Testis (tissue), 2 donors: ENCODE results near the gene TFAP2E.

Experiments
- POLR2A ChIP-seq: fragments of 450-650 bp; IDR thresholded peaks from one replicate; pipeline ENCODE4 v1.6.1; 2017; ENCODE audit warnings: antibody characterized with exemption, mild to moderate bottlenecking, moderate library complexity
- TF ChIP-seq, protein P1 (sequence below), 3 experiments: fragments of 450-650 bp in 2 of 3; fragments of 200-600 bp in 1 of 3; sonication (generic) in 1 of 3; IDR thresholded peaks; one replicate each; pipeline ENCODE4 v1.5.1; 2016 to 2019; ENCODE audit warnings: antibody characterized with exemption in 3 of 3, mild to moderate bottlenecking in 2 of 3, moderate library complexity in 1 of 3

DNA sequence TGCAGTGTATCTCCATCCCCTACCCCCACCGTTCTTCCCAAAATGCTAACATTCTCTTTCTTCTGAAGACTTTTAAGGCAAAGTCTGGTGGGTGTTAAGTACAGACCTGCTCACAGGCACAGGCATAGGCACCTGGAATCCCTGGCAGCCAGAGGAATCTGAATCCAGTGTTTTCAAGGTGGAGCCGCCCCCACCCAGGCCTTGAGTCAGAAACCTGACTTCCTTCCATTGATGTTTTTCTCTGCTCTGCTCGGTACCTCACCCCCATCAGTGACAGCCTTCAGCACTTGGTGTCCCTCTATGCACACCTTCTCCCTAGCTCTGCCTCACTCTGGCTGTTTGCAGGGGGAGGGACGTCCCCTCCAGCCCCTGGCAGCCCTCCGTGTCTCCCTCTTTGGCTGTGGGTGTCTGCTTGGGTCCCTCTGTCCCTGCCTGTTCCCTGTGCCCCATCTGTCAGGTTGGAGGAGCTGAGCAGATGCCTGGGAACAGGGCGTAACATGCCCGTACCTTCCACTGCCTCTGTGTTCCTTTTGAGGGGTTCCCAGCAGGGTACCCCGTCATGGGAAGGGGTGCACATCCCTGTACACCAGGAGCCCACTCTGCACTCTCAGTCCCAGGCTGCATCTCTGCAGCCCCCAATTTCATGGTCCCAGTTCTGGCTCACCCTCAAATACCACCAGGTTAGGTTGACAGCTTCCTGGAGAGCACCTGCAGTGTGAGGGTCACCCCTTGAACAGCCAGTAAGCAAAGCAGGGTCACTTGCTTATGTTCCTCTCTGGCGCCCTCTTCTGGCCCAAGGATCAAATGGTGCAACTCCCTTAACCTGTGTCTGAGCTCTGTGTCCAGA lies 8.9 kb upstream of the TFAP2E start:
- TF ChIP-seq, protein P1, sequence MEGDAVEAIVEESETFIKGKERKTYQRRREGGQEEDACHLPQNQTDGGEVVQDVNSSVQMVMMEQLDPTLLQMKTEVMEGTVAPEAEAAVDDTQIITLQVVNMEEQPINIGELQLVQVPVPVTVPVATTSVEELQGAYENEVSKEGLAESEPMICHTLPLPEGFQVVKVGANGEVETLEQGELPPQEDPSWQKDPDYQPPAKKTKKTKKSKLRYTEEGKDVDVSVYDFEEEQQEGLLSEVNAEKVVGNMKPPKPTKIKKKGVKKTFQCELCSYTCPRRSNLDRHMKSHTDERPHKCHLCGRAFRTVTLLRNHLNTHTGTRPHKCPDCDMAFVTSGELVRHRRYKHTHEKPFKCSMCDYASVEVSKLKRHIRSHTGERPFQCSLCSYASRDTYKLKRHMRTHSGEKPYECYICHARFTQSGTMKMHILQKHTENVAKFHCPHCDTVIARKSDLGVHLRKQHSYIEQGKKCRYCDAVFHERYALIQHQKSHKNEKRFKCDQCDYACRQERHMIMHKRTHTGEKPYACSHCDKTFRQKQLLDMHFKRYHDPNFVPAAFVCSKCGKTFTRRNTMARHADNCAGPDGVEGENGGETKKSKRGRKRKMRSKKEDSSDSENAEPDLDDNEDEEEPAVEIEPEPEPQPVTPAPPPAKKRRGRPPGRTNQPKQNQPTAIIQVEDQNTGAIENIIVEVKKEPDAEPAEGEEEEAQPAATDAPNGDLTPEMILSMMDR (IDR thresholded peaks at IDR 0.05): peak; percentile 55 to 71 (median 61)
- TF ChIP-seq POLR2A: no peak
